HCT116 (cell line): ENCODE results near the gene ATP10B. TPM values are rescaled to one million over a fixed set of nuclear protein-coding genes. Genes with fewer than 3 reads are reported as not detected.

Experiments
- ATAC-seq: fragments of 200-7000 bp; cut with Tn5 transposase; 2 replicates; pipeline ENCODE4 v1.9.1; 2020; ENCODE audit warnings: mild to moderate bottlenecking, moderate library complexity
- BruUV-seq: library from RNA; stranded (reverse); fragments of 400-500 nt; replicated peaks from 2 replicates; lab custom pipeline; 2021; lab: Mats Ljungman, UMichigan
- CTCF ChIA-PET: fragments of 300-600 bp; sonication (Branson Sonifier 250); formaldehyde crosslinking; loops from one replicate; lab custom pipeline; 2021; ENCODE audit warnings: antibody characterized with exemption; lab: Charles Lee
- POLR2A ChIA-PET: fragments of 300-600, 350-600 bp; sonication (Branson Sonifier 250); formaldehyde crosslinking; loops from one replicate; lab custom pipeline; 2021; ENCODE audit warnings: antibody characterized with exemption; lab: Charles Lee
- RAD21 ChIA-PET, 2 experiments: fragments of 300-600 bp; sonication (Branson Sonifier 250); formaldehyde crosslinking; loops; one replicate each; lab custom pipeline; 2023; ENCODE audit warnings: low total read pairs in 2 of 2; ENCODE audit not compliant: uncharacterized antibody in 2 of 2, unreplicated experiment in 2 of 2, low non-redundant PET in 1 of 2; lab: Charles Lee
- DNase-seq: peaks from one replicate; pipeline ENCODE4 v3.0.0-alpha.2; 2010; ENCODE audit warnings: low read depth, low spot score
- H2AFZ ChIP-seq: fragments of 200-600 bp; shearing (Covaris generic), sonication (generic); 2 replicates; pipeline ENCODE4 v1.6.1; 2017; ENCODE audit warnings: low read depth, mixed run types, mixed read lengths, antibody characterized with exemption, low read length; ENCODE audit not compliant: poor library complexity, severe bottlenecking
- H3K27ac ChIP-seq: 2 replicates; pipeline ENCODE4 v1.5.1; 2012; ENCODE audit warnings: low read depth, low read length
- H3K27me3 ChIP-seq: fragments of 200-600 bp; sonication (generic); 2 replicates; pipeline ENCODE4 v1.6.1; 2016; ENCODE audit warnings: mixed run types, low read length, mixed read lengths; ENCODE audit not compliant: insufficient read depth
- H3K36me3 ChIP-seq, 2 experiments: fragments of 200-500 bp in 1 of 2; fragments of 200-600 bp in 1 of 2; sonication (Bioruptor generic) in 1 of 2; sonication (generic) in 1 of 2; 2 replicates each; pipeline versions ENCODE4 v1.5.1 to v1.6.1; 2014 to 2016; ENCODE audit warnings: low read length in 2 of 2, inconsistent platforms in 1 of 2, mixed read lengths in 1 of 2, mixed run types in 1 of 2; ENCODE audit not compliant: insufficient read depth in 2 of 2, control insufficient read depth in 1 of 2
- H3K4me1 ChIP-seq, 2 experiments: fragments of 200-600 bp in 1 of 2; sonication (generic) in 1 of 2; 2 replicates each; pipeline versions ENCODE4 v1.5.1 to v1.6.1; 2012 to 2017; ENCODE audit warnings: low read length in 2 of 2, inconsistent platforms in 1 of 2, mild to moderate bottlenecking in 1 of 2, mixed read lengths in 1 of 2, mixed run types in 1 of 2, moderate library complexity in 1 of 2; ENCODE audit not compliant: insufficient read depth in 2 of 2, control insufficient read depth in 1 of 2
- H3K4me2 ChIP-seq: fragments of 200-600 bp; sonication (generic); 2 replicates; pipeline ENCODE4 v1.6.1; 2017; ENCODE audit warnings: mixed run types, low read length, mixed read lengths
- H3K4me3 ChIP-seq, 2 experiments: fragments of 200-600 bp in 1 of 2; sonication (generic) in 1 of 2; replicated peaks in 1 of 2; 2 replicates each; pipeline ENCODE4 v1.5.1; 2011 to 2016; ENCODE audit warnings: low read length in 2 of 2, control low read depth in 1 of 2, low read depth in 1 of 2, mild to moderate bottlenecking in 1 of 2, mixed read lengths in 1 of 2, mixed run types in 1 of 2
- H3K79me2 ChIP-seq: fragments of 200-600 bp; sonication (generic); 2 replicates; pipeline ENCODE4 v1.6.1; 2017; ENCODE audit warnings: mild to moderate bottlenecking, mixed run types, low read length, moderate library complexity, mixed read lengths; ENCODE audit not compliant: insufficient read depth
- H3K9ac ChIP-seq: fragments of 200-600 bp; sonication (generic); 2 replicates; pipeline ENCODE4 v1.6.1; 2016; ENCODE audit warnings: low read length, mixed read lengths
- H3K9me2 ChIP-seq: fragments of 200-600 bp; sonication (generic), shearing (Covaris generic); 2 replicates; pipeline ENCODE4 v1.6.1; 2017; ENCODE audit warnings: mixed run types, mild to moderate bottlenecking, moderate library complexity; ENCODE audit not compliant: insufficient read depth
- H3K9me3 ChIP-seq, 2 experiments: fragments of 200-500 bp in 1 of 2; fragments of 200-600 bp in 1 of 2; sonication (Bioruptor generic) in 1 of 2; sonication (generic) in 1 of 2; 2 replicates each; pipeline ENCODE4 v1.6.1; 2014 to 2017; ENCODE audit warnings: low read length in 2 of 2, mixed read lengths in 2 of 2, inconsistent platforms in 1 of 2, low read depth in 1 of 2, mild to moderate bottlenecking in 1 of 2, mixed run types in 1 of 2, moderate library complexity in 1 of 2; ENCODE audit not compliant: control insufficient read depth in 1 of 2, insufficient read depth in 1 of 2
- H4K20me1 ChIP-seq: fragments of 200-600 bp; sonication (generic), shearing (Covaris generic); 2 replicates; pipeline ENCODE4 v1.6.1; 2017; ENCODE audit warnings: mixed run types, mild to moderate bottlenecking, moderate library complexity; ENCODE audit not compliant: insufficient read depth
- CBX3 ChIP-seq: IDR thresholded peaks from 2 replicates; pipeline ENCODE4 v1.6.1; 2012; ENCODE audit warnings: low read depth
- ELF1 ChIP-seq: IDR thresholded peaks from 2 replicates; pipeline ENCODE4 v1.6.1; 2012; ENCODE audit warnings: low read depth, borderline replicate concordance
- FOSL1 ChIP-seq: IDR thresholded peaks from 2 replicates; pipeline ENCODE4 v1.6.1; 2012; ENCODE audit warnings: low read depth
- POLR2AphosphoS5 ChIP-seq: IDR thresholded peaks from 2 replicates; pipeline ENCODE4 v1.6.1; 2011; ENCODE audit warnings: mild to moderate bottlenecking, low read depth, low read length, moderate library complexity
- RAD21 ChIP-seq: IDR thresholded peaks from 2 replicates; pipeline ENCODE4 v1.6.1; 2012; ENCODE audit warnings: low read depth, mild to moderate bottlenecking
- SRF ChIP-seq: IDR thresholded peaks from 2 replicates; pipeline ENCODE4 v1.6.1; 2012; ENCODE audit warnings: low read depth
- ZFX ChIP-seq: fragments of 450-650 bp; IDR thresholded peaks from 2 replicates; pipeline ENCODE4 v1.6.1; 2017
- intact Hi-C: fragments of 100-400 bp; cut with micrococcal nuclease; formaldehyde crosslinking; loops from 2 replicates; pipeline ENCODE4 v1.10.0; 2022
- total RNA-seq: library from RNA; stranded (reverse); gene quantifications from one replicate; pipeline ENCODE4 v1.2.1, GENCODE V29; 2021; ENCODE audit not compliant: unreplicated experiment
- TF ChIP-seq, protein P1 (sequence below), 3 experiments: fragments of 200-600 bp in 1 of 3; sonication (generic) in 1 of 3; IDR thresholded peaks in 2 of 3; conservative IDR thresholded peaks in 1 of 3; 2 replicates each; pipeline ENCODE4 v1.5.1; 2012 to 2017; ENCODE audit warnings: low read depth in 2 of 3, low read length in 2 of 3, antibody characterized with exemption in 1 of 3, borderline replicate concordance in 1 of 3, control low read depth in 1 of 3, mild to moderate bottlenecking in 1 of 3, mixed read lengths in 1 of 3, mixed run types in 1 of 3, moderate library complexity in 1 of 3; ENCODE audit not compliant: insufficient read depth in 1 of 3

The ATP10B gene
- total RNA-seq, 1 experiment from 2014 or later: 0.07 TPM

GRCh38 chr5:160534125-160534524, 317.9 kb downstream of the ATP10B start:
- H3K9ac ChIP-seq: no peak overlapping the region
- H2AFZ ChIP-seq: no peak overlapping the region
- H3K9me2 ChIP-seq: no peaks in the 10 kb centered on the region
- no peaks in the 10 kb centered on the region for H3K4me1 ChIP-seq
- BruUV-seq: no TSS peak
- no peaks in the 10 kb centered on the region for H4K20me1 ChIP-seq
- POLR2A ChIA-PET: no interaction called here
- H3K27me3 ChIP-seq: 0 out of 2 replicates have a peak, but pooled peaks cover 6% of the 10 kb centered on the region
- no peak overlapping the region for H3K4me2 ChIP-seq
- ATAC-seq (no peak), DNase-seq (no peak)
- no peaks in the 10 kb centered on the region for H3K9me3 ChIP-seq
- intact Hi-C loops: no loop called here
- H3K4me3 ChIP-seq: no peak overlapping the region
- no peaks in the 10 kb centered on the region for H3K79me2 ChIP-seq
- no peak overlapping the region for H3K27ac ChIP-seq
- CTCF ChIA-PET: no interaction called here
- no peaks in the 10 kb centered on the region for H3K36me3 ChIP-seq
- TF ChIP-seq SRF (no peak), ELF1 (no peak), CBX3 (no peak), ZFX (no peak)
- TF ChIP-seq, protein P1, sequence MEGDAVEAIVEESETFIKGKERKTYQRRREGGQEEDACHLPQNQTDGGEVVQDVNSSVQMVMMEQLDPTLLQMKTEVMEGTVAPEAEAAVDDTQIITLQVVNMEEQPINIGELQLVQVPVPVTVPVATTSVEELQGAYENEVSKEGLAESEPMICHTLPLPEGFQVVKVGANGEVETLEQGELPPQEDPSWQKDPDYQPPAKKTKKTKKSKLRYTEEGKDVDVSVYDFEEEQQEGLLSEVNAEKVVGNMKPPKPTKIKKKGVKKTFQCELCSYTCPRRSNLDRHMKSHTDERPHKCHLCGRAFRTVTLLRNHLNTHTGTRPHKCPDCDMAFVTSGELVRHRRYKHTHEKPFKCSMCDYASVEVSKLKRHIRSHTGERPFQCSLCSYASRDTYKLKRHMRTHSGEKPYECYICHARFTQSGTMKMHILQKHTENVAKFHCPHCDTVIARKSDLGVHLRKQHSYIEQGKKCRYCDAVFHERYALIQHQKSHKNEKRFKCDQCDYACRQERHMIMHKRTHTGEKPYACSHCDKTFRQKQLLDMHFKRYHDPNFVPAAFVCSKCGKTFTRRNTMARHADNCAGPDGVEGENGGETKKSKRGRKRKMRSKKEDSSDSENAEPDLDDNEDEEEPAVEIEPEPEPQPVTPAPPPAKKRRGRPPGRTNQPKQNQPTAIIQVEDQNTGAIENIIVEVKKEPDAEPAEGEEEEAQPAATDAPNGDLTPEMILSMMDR (IDR thresholded peaks at IDR 0.05 in 2 of 3, conservative IDR thresholded peaks at IDR 0.05 in 1 of 3; ENCODE audit: borderline replicate concordance in 1 of 3, insufficient read depth in 1 of 3, low read depth in 2 of 3, low read length in 2 of 3): no peak
- RAD21 ChIA-PET: no interaction called here

GRCh38 chr5:160525471-160526261, 326.3 kb downstream of the ATP10B start:
- Histone ChIP-seq H4K20me1 (no peaks in the 10 kb centered on the region), H3K9me2 (no peaks in the 10 kb centered on the region), H3K9me3 (no peaks in the 10 kb centered on the region), H3K4me1 (no peaks in the 10 kb centered on the region), H3K36me3 (no peaks in the 10 kb centered on the region), H2AFZ (no peak overlapping the region), H3K4me2 (no peak overlapping the region), H3K27ac (no peak overlapping the region), H3K9ac (no peak overlapping the region), H3K79me2 (no peaks in the 10 kb centered on the region), H3K27me3 (peaks cover 11% of the 10 kb centered on the region; the same call in 1 of the 2 replicates), H3K4me3 (no peak overlapping the region)
- TF ChIP-seq RAD21: no peak
- TF ChIP-seq POLR2AphosphoS5: no peak
- TF ChIP-seq FOSL1: no peak
- ChIA-PET CTCF (no interaction called here), RAD21 (no interaction called here), POLR2A (no interaction called here)
- DNase-seq (no peak), ATAC-seq (no peak)
- intact Hi-C loops: no loop called here
- BruUV-seq: no TSS peak
